Fibroblast of peridontal ligament (primary cell): Measurements from ENCODE around the gene CDK5RAP3.
"Not testable (repeated sequence)": the region's sequence is repeated elsewhere in the genome, so short reads cannot be mapped to it uniquely, and the experiment has no call there.

Experiments
- DNase-seq: peaks from one replicate; pipeline ENCODE4 v3.0.0-alpha.2; 2010; ENCODE audit errors: extremely low read depth

Gene CDK5RAP3

GRCh38 chr17:47998044-47998443 is 27.1 kb downstream of the CDK5RAP3 start:
- no peak for DNase-seq

DNA sequence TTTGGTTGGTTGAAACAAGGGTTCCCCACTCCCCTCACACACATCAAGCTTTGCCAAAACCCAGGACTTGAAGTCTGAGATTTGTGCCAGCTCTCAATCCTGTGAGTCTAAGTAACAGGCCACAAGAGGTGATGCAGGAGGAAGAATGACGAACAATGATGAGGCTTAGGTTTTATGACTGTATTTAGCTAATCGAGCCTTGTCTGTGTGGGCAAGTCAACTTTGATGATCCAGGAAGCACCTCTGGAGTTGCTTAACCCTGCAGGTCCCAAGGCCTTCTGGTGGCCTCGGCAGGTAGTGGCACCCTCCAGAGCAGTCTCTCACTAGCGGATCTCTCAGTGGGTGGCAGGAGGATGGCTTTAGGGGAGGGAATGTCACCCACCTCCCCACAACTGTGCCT is 28.7 kb downstream of the CDK5RAP3 start:
- DNase-seq: peak; percentile 23

DNA sequence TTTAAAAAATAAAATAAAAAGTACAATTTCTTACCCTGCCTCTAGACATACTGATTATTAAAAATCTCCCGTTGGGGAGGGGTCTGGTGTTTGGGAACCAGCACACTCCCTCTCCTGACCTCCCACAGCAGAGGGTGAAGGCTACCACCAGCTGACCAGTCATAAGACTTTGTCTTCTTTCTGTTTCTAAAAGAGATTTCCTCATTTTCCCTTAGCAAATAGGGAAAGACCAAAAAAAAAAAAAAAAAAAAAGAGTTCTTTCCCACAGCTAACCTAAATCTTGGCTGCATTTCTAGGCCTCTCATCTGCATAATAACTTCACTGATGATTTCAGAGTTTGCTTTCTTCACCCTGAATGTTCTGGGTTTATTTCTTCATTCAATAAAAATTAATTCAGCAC is 30.3 kb downstream of the CDK5RAP3 start:
- DNase-seq: peak; percentile 66

DNA sequence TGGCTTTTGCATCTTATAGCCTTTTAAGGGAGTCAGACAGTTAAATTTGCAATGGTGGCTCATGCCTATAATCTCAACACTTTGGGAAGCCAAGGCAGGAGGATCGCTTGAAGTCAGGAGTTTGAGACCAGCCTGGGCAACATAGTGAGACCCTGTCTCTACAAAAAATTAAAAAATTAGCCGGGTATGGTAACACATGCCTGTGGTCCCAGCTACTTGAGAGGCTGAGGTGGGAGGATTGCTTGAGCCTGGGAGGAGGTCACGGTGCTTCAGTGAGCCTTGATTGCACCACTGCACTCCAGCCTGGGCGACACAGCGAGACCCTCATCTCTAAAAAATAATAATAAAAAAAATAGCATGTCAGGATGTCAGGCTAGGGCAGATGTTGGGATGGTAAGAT is 30.7 kb downstream of the CDK5RAP3 start:
- not testable (repeated sequence) for DNase-seq

- peak; percentile 80 for DNase-seq
Observed at GRCh38 chr17:48002266-48002915, 31.5 kb downstream of the CDK5RAP3 start.

DNA sequence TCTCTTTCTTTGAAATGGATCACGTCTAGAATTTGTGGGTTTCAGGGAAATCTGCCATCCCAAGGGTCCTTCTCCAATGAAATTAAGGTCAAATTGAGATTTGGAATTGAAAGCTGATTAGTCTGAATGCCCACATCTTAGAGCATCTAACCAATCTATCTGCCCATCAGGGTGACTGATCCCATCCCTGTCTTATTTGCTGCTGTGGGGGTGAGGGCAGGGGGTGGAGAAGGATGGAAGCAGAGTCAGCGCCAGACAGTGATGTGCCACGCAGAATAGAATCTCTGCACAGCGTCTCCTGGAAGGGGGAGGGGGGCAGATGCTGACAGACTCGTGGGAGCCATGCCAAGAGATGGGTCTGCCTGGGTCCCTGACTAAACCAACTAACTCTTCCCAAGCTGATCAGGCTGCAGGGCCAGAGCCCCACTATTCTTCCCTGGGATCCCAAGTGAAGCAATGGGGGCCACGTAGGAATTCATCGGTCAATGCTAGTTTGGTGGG is 32.1 kb downstream of the CDK5RAP3 start:
- DNase-seq: no peak

GRCh38 chr17:48003417-48004151 is 32.7 kb downstream of the CDK5RAP3 start:
- no peak for DNase-seq

DNA sequence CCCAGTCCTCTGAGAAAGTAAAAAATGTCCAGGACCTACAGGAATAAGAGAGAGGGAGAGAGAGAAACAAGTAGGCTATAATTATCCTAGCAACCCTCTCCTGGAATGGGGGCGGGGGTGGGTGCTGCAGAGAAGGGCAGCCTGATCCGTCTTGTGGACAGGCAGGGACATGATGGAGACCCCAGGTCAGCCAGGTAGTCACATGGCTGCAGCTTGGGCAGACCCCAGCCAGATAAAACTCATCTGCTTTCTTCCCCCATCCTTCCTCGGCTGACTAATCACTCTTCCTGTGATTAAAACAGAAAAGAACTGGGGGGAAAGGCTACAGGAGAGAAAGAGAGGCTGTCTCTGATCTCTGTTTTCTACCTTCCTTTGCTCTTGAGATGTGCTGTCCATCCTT is 34.1 kb downstream of the CDK5RAP3 start:
- no peak for DNase-seq

- no peak for DNase-seq
Observed at GRCh38 chr17:48006936-48007709, 36.2 kb downstream of the CDK5RAP3 start.

DNA sequence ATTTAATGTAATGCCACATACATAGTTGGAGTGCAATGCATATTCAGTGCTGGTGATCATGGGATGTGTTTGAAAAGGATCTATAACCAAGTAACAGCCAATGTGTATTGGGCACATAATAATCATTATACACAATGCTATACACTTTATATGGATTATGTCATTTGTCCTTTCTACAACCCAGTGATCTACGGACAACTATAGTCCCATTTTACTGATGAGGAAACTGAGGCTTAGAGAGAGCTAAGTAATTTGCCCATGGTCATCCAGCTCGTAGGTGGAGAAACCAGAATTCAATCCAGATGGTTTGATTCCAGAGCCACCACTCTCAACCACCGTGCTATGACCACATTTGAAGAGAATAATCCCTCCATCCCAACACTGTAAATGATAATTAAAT is 39.3 kb downstream of the CDK5RAP3 start:
- no peak for DNase-seq

- DNase-seq: no peak
Observed at GRCh38 chr17:48011405-48012150, 40.7 kb downstream of the CDK5RAP3 start.

GRCh38 chr17:48012151-48012520 is 41.2 kb downstream of the CDK5RAP3 start:
- DNase-seq: no peak

DNA sequence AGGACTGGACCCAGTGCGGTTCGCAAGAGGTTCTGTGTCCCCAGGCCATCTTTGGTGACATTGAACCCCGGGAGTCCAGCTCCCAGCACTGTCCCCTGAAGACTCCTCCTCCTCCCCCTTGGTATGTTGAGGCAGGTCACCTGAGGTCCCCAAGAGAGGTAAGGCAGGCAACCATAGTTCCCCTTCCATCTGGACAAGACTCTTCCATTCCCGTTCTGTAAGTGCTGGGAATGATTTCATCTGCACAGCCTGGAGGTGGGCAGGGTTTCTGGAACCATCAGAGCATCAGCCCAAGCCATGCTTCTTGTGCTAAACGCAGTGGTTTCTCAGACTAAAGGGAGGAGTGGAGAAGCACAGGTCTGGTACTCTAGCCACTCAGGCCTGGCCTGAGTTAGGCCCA is 41.7 kb downstream of the CDK5RAP3 start:
- DNase-seq: no peak

DNA sequence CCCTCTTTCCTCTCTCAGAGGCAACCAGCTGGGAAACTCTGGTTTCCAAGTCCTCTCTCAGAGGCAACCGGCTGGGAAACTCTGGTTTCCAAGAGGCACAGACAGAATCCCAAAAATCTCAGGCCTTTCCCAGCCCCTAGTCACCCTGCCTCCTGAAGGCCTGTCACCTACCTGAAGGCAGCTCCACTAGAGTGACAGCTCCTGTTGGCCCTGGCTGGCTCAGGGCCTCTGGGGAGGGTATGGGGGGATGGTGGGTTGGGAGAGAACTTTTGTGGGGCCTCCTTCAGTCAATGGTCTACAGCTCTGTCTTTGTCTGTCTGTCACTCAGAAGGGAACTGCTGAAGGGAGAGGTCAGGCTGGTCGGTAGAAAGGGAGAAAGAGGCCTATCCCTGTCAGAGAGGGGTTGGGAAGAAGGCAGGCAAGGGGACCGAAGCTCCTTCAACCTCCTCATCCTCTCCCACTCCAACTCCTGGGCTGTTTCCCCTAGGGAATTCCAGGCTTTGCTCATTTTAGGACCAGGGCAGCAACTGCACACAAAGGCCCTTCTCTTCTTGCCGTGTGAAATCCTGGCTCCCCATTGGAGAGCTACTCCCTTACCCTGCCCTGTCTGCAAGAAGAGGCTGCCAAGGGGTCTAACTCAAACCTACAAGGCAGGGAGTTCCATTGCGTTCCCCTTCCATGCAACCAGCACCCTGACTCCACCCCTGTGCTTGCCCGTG is 43.1 kb downstream of the CDK5RAP3 start:
- DNase-seq: no peak

DNA sequence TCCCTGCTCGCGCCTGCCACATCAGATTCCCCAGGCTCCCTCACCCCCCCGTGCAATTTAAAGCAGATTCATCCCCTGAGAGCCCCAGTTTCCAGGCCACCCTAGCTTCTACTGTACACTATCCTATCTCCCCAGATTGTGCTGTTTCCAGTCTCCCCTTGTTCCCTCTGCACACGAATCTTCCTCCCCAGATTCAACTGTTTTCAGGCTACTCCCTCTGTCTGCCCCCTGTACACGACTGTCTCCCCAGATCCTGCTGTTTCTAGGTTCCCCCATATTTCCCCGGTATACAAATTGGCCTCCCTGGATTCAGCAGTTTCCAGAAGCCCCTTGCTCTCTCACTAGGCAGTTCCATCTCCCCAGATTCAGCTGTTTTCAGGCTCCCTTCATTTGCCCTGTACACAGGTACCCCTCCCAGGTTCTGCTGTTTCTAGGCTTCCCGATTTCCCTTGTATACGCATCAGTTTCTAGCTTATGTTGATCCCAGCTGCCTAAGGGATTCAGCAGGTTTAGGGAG is 43.7 kb downstream of the CDK5RAP3 start:
- DNase-seq: no peak

GRCh38 chr17:48016112-48016511 is 45.2 kb downstream of the CDK5RAP3 start:
- DNase-seq: no peak

DNA sequence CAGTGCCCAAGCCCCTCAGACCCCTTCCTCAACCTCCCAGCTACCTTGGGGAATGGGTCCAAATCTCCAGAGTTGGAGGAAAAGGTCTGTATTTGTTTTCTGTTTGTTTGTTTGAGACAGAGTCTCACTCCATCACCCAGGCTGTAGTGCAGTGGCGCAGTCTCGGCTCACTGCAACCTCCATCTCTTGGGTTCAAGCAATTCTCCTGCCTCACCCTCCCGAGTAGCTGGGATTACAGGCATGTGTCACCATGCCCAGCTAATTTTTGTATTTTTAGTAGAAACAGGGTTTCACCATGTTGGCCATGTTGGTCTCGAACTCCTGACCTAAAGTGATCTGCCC is 46.9 kb downstream of the CDK5RAP3 start:
- not testable (repeated sequence) for DNase-seq

DNA sequence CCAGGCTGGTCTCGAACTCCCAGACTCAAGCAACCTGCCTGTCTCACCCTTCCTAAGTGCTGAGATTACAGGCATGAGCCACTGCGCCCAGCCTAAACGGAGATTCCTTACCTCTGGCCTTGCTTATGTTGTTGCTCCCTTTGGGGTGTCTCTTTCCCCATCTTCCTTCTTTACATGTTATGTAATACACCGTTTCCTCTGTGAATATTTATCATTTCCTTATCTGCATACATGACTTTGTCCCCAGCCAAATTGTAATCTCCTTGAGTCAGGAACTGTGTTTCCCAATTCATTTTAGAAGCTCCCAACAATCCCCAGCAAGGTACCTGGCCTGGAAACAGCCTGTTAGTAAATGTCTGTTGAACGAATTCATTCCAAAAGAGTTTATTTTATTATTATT is 51.0 kb downstream of the CDK5RAP3 start:
- no peak for DNase-seq

GRCh38 chr17:48022901-48023300 is 52.0 kb downstream of the CDK5RAP3 start:
- DNase-seq: no peak

- DNase-seq: peak; percentile 68
Observed at GRCh38 chr17:48023400-48024148, 52.7 kb downstream of the CDK5RAP3 start.
